GM13976 (cell line): Measurements from ENCODE around the gene ASB15.

Experiments
- DNase-seq: peaks from one replicate; pipeline ENCODE4 v3.0.0; 2012; ENCODE audit warnings: low spot score
- in situ Hi-C: fragments of 300-500 bp; cut with MboI; formaldehyde crosslinking; loops from one replicate; pipeline ENCODE4 v1.12.0; 2022; ENCODE audit warnings: low sequenced_read_pairs, mixed read lengths, inconsistent platforms; ENCODE audit not compliant: unreplicated experiment
- TF ChIP-seq, protein P1 (sequence below): IDR thresholded peaks from 2 replicates; pipeline ENCODE4 v1.5.1; 2012; ENCODE audit warnings: borderline replicate concordance, mild to moderate bottlenecking; ENCODE audit not compliant: insufficient read depth; ENCODE audit errors: extremely low read depth, missing control alignments, control extremely low read depth

Gene ASB15

DNA sequence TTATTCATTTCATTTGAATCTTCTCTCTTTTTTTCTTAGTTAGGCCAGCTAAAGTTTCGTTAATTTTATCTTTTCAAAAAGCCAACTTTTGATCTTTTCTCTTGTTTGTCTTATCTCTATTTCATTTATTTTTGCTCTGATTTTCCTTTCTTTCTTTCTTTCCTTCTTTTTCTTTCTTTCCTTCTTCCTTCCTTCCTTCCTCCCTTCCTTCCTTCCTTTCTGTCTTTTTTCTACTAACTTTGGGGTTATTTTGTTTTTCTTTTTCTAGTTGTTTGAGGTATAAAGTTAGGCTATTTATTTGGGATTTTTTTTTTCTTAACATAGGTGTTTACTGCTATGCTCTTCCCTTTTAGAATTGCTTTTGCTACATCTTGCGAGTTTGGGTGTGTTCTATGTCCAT lies 13.2 kb upstream of the ASB15 start:
- no peak for DNase-seq
- in situ Hi-C loops = no loop called here
- TF ChIP-seq, protein P1, sequence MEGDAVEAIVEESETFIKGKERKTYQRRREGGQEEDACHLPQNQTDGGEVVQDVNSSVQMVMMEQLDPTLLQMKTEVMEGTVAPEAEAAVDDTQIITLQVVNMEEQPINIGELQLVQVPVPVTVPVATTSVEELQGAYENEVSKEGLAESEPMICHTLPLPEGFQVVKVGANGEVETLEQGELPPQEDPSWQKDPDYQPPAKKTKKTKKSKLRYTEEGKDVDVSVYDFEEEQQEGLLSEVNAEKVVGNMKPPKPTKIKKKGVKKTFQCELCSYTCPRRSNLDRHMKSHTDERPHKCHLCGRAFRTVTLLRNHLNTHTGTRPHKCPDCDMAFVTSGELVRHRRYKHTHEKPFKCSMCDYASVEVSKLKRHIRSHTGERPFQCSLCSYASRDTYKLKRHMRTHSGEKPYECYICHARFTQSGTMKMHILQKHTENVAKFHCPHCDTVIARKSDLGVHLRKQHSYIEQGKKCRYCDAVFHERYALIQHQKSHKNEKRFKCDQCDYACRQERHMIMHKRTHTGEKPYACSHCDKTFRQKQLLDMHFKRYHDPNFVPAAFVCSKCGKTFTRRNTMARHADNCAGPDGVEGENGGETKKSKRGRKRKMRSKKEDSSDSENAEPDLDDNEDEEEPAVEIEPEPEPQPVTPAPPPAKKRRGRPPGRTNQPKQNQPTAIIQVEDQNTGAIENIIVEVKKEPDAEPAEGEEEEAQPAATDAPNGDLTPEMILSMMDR = no peak

DNA sequence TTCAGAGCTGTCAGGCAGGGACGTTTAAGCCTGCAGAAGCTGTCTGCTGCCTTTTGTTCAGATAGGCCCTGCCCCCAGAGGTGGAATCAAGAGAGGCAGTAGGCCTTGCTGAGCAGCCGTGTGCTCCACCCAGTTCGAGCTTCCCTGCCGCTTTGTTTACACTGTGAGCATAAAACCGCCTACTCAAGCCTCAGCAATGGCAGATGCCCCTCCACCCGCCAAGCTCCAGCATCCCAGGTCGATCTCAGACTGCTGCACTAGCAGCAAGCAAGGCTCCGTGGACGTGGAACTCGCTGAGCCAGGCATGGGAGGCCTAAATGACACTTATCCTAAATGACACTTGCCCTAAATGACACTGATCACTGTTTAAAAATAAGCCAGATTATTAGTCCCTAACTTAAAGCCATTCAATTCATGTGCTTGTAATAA lies 6.8 kb upstream of the ASB15 start:
- in situ Hi-C loops = no loop called here
- TF ChIP-seq, protein P1 = no peak
- no peak for DNase-seq

- in situ Hi-C loops = no loop called here
- DNase-seq = no peak
Observed at GRCh38 chr7:123598657-123599056, 3.0 kb upstream of the ASB15 start.

GRCh38 chr7:123599766-123600165 lies 1.9 kb upstream of the ASB15 start:
- no peak for DNase-seq
- in situ Hi-C loops = no loop called here
- TF ChIP-seq, protein P1 = no peak

More at GRCh38 chr7:123598657-123599056, 3.0 kb upstream of the ASB15 start:
- TF ChIP-seq, protein P1 = no peak

DNA sequence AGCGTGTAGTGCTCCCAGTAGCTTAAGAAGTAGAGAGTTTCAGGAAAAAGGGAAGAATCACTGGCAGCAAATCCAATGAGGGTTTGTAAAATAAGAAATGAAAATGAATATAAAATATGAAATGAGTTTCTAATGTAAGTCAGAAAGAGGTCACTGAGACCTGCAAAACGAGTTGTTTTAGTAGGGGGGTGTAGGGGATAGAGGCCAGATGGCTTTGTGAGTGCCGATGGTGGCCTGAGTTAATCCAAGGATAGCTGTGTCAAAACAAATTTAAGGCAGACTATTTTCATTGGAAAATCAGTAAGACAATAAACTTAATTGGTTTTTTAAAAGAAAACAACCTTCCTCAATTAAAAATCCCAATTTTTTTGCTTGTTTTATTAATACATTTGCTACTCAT lies 745 bp upstream of the ASB15 start:
- in situ Hi-C loops = no loop called here
- TF ChIP-seq, protein P1 = no peak
- no peak for DNase-seq

DNA sequence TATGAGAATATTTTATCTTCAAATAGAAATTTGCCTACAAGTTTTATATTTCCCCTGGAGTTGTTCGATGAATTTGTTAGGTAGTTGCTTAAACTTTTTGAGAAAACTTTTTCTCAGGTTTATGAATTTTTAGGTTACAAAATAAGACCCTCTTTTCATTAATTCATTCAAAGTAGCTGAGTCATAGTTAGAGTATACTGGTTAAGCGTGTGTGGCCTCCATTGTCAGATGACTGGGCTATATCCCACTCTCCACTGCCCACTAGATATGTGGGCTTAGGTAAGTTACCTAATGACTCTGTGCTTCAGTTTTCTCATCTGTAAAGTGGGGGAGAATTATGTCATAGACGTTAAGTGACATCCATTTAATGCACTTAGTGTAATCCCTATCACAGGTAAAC lies 1.0 kb downstream of the ASB15 start:
- no peak for DNase-seq
- TF ChIP-seq, protein P1 = no peak
- in situ Hi-C loops = no loop called here

DNA sequence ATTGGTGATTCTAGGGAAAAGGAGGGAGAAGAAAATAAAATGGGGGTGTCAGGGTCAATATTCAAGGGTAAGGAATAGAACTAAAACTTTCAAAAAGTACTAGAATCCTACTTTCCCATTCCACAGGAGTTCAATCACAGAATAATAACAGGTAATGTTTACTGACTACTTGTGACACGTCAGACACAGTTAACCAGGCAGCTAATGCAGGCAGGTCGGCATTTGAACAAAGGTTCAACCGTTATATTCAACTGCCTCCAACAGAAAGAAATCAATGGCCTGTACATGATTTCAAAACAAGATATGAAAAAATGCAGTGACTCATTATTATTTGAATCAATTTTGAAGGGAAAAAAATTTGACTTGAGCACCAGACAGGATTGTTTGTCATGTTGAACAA lies 3.1 kb downstream of the ASB15 start:
- TF ChIP-seq, protein P1 = no peak
- no peak for DNase-seq
- in situ Hi-C loops = no loop called here
